D721Med (cell line): ENCODE measurements around the gene HSBP1.

Experiments used
- DNase-seq: peaks from one replicate; pipeline ENCODE4 v3.0.0; 2011; ENCODE audit warnings: low spot score; ENCODE audit not compliant: insufficient read length
- FAIRE-seq: peaks from 2 replicates; lab custom pipeline; 2011; peaks lifted over from hg19 to GRCh38; lab: Jason Lieb, UNC
- CTCF ChIP-seq: IDR thresholded peaks from 2 replicates; pipeline ENCODE4 v1.5.1; 2012; ENCODE audit warnings: mild to moderate bottlenecking, control low read depth; ENCODE audit not compliant: insufficient read depth; ENCODE audit errors: missing control alignments

The HSBP1 gene

GRCh38 chr16:83845263-83845662 is 37.5 kb downstream of the HSBP1 start:
- DNase-seq (no peak), FAIRE-seq (no peak)
- no peak for TF ChIP-seq CTCF

GRCh38 chr16:83847371-83848225 is 39.8 kb downstream of the HSBP1 start:
- DNase-seq: no peak
- no peak for TF ChIP-seq CTCF
- no peak for FAIRE-seq

DNA sequence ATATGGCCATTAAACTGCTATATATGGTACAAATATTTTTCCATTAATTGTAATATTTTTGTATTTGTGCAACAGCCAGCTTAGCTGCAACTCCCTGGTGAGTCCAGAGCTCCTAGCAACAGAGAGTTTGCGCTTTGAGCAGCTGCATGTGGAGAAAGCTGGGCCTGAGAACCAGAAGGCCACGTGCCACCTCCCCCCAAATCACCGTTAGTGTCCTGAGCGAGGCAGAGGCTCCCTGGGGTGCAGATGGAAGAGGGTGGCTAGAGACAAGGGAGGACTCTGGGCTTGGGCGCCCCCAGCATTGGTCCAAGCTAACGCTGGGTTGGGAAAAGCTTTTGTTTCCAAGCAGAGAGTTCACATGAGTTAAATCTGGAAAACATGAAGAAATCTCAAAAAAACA is 41.6 kb downstream of the HSBP1 start:
- FAIRE-seq (no peak), DNase-seq (no peak)

GRCh38 chr16:83850947-83851346 is 43.2 kb downstream of the HSBP1 start:
- TF ChIP-seq CTCF: no peak
- FAIRE-seq: no peak
- no peak for DNase-seq

More for the DNA sequence above, 41.6 kb downstream of the HSBP1 start:
- TF ChIP-seq CTCF: no peak

DNA sequence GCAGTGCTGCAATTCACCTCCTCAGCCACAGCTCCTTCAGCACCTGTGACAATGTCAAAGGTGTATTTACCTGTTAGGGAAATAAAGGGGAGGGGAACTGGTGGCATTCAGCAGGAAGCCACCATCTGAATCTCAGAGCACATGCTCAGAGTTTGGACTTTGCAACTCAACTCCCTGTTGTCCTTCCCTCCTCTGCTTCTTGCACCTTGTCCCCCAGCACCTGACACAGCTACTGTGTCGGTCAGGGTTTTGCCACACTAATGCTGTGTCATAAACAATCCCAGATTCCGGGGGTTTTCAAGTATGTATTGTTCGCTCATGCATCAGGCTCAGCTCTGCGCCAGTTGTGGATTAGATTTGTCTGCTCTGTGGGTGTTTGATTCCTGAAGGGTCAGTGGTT is 43.7 kb downstream of the HSBP1 start:
- TF ChIP-seq CTCF: no peak
- FAIRE-seq (no peak), DNase-seq (no peak)

DNA sequence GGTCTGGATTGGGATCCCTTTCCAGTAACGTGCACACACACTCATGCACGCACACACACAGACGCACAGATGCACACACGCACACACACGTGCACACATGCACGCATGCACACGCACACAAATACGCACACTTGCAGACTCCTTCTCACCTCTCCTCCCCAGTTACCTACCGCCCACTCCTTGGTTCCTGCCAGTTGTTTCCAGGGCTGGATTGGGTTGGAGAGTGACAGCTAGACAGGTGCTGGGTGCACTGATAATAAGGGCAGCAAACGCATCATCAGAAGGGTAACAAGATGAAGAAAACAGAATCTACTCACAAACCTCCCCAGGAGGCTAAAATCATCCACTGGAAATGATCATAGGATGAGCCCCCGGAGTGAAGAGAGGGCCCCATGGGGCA is 45.0 kb downstream of the HSBP1 start:
- FAIRE-seq (no peak), DNase-seq (no peak)
- TF ChIP-seq CTCF: no peak

DNA sequence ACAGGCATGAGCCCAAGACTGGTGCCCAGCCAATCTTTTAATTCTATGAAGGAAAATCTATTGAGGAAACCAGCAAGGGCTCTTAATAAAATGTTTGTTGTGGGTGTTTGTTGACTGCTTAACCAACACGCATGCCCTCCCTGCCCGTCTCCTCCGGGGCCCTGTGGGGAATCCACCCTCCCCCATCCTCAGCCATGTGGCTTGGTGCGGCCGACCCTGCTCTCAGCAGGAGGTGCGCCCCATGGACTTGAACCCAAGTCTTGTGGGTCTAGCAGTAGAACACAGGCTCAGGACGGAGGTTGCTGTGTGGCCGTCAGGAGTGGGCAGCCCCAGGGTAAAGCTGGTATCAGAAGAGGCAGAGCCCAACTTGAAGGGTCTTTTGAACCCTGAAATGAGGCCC is 46.1 kb downstream of the HSBP1 start:
- no peak for TF ChIP-seq CTCF
- FAIRE-seq (no peak), DNase-seq (no peak)
